ENCODE measurements around the gene INPP4A. TPM values are rescaled to one million over a fixed set of nuclear protein-coding genes. Genes with fewer than 3 reads are reported as not detected.
A peak's percentile ranks its signal among the peaks of the same experiment; 100 is the strongest.

Gene INPP4A
- total RNA-seq, 6 donors from 2014 or later: 23.3 to 93.2 (median 36.5) TPM

- Histone ChIP-seq H3K4me1 (no peaks in the 10 kb centered on the region), H3K4me3 (no peak overlapping the region), H3K9me3 (no peaks in the 10 kb centered on the region), H3K36me3 (peaks cover 0 to 67% (median 48%) of the 10 kb centered on the region in 4 donors), H3K27ac (no peak overlapping the region), H3K27me3 (no peaks in the 10 kb centered on the region)
- DNase-seq (peak in 1 of 2 donors; percentile 48), ATAC-seq (ENCODE audit: low FRiP score in 2 of 2) (no peak)
- no peak for TF ChIP-seq POLR2A (IDR thresholded peaks at IDR 0.05)
- no peak for TF ChIP-seq POLR2AphosphoS5 (IDR thresholded peaks at IDR 0.05)
- no peak for TF ChIP-seq CTCF (IDR thresholded peaks at IDR 0.05)
- no peak for TF ChIP-seq EP300 (IDR thresholded peaks at IDR 0.05)
- WGBS, 2 donors: 86 to 90% methylated on average over 4 to 9 of the region's 10 CpGs
These were observed 136.1 kb downstream of the INPP4A start for GRCh38 chr2:98580656-98581284.

GRCh38 chr2:98582523-98582922 lies 137.9 kb downstream of the INPP4A start:
- no peak for TF ChIP-seq POLR2AphosphoS5 (IDR thresholded peaks at IDR 0.05)
- no peak for TF ChIP-seq POLR2A (IDR thresholded peaks at IDR 0.05)
- no peak for TF ChIP-seq EP300 (IDR thresholded peaks at IDR 0.05)
- TF ChIP-seq CTCF (IDR thresholded peaks at IDR 0.05): no peak
- WGBS, 2 donors: 96% methylated on average over 9 of the region's 9 CpGs
- Histone ChIP-seq H3K9me3 (no peaks in the 10 kb centered on the region), H3K4me1 (no peaks in the 10 kb centered on the region), H3K4me3 (no peak overlapping the region), H3K27me3 (no peaks in the 10 kb centered on the region), H3K27ac (no peak overlapping the region), H3K36me3 (peaks cover 0 to 73% (median 44%) of the 10 kb centered on the region in 4 donors)
- ATAC-seq (ENCODE audit: low FRiP score in 2 of 2) (no peak), DNase-seq (no peak)

GRCh38 chr2:98583276-98583675 lies 138.6 kb downstream of the INPP4A start:
- Histone ChIP-seq H3K4me3 (no peak overlapping the region), H3K27ac (no peak overlapping the region), H3K9me3 (no peaks in the 10 kb centered on the region), H3K36me3 (peaks cover 0 to 66% (median 38%) of the 10 kb centered on the region in 4 donors), H3K27me3 (no peaks in the 10 kb centered on the region), H3K4me1 (no peaks in the 10 kb centered on the region)
- 95 to 96% methylated on average over 7 of the region's 7 CpGs for WGBS, 2 donors
- ATAC-seq (ENCODE audit: low FRiP score in 2 of 2) (no peak), DNase-seq (no peak)
- TF ChIP-seq POLR2AphosphoS5 (IDR thresholded peaks at IDR 0.05) (no peak), CTCF (IDR thresholded peaks at IDR 0.05) (no peak), POLR2A (IDR thresholded peaks at IDR 0.05) (no peak), EP300 (IDR thresholded peaks at IDR 0.05) (no peak)

DNA sequence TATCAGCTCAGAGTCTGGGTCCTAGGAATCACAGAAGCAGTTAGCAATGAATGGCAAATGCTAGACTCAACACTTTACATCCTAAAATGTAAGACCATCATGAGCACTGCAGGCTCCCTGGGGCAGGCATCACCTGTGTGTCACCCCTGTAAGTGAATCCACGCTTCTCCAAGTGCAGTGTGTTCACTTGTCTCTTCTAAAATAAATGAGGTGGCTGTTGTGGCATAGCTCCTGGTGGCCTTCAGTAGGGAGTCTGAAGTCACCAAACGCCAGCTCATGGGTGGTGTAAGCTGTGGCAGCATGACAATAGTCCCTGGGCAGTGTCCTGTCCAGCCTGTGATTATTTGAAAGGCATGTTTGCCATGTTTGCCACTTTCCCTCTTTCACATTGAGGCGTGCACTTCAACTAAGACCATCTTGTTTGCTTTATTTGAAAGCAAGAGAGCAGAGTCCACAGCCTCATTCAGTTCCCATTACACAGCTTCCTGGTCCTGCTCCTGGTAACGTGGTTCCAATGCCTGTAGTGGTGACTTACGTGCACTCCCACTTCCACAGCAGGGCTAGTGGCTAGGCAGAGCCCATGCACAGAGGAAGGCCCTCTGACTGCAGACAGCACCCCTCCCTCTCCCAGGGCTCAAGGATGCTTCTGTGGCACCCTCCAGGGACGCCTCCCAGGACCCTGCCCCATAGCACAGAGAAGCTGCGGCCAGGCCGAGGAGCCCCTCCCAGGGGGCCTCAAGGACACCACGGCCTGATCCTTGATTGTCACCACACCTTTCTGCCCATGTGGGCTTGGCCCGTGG lies 139.4 kb downstream of the INPP4A start:
- WGBS, 2 donors: 83 to 88% methylated on average over 5 to 10 of the region's 10 CpGs
- ATAC-seq (ENCODE audit: low FRiP score in 2 of 2) (no peak), DNase-seq (no peak)
- H3K27me3 ChIP-seq: no peaks in the 10 kb centered on the region
- H3K4me3 ChIP-seq: no peak overlapping the region
- TF ChIP-seq POLR2A (IDR thresholded peaks at IDR 0.05): no peak
- H3K4me1 ChIP-seq: no peaks in the 10 kb centered on the region
- peaks cover 0 to 60% (median 33%) of the 10 kb centered on the region in 4 donors for H3K36me3 ChIP-seq
- H3K9me3 ChIP-seq: no peaks in the 10 kb centered on the region
- no peak overlapping the region for H3K27ac ChIP-seq

DNA sequence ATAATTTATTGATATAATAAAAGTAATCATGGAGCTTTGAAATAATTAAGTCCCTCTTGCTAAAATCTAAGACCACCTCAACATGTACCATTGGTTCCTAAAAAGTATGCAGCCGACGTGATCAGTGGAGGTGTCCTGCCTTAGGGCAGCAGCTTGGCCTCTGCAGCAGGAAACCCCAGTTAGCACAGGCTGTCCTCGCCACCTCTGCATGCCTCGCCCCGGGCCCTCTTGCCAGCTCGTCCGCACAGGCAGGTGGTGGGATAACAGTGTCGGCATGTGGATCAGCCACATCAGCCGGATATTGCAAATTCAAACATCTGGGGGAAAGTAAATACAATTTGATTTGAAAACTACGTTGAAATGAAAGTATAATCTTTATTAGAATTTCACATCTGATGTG lies 140.7 kb downstream of the INPP4A start:
- no peaks in the 10 kb centered on the region for H3K27me3 ChIP-seq
- no peaks in the 10 kb centered on the region for H3K4me1 ChIP-seq
- DNase-seq (no peak), ATAC-seq (ENCODE audit: low FRiP score in 2 of 2) (no peak)
- no peak overlapping the region for H3K27ac ChIP-seq
- TF ChIP-seq POLR2AphosphoS5 (IDR thresholded peaks at IDR 0.05) (no peak), CTCF (IDR thresholded peaks at IDR 0.05) (no peak), POLR2A (IDR thresholded peaks at IDR 0.05) (no peak), EP300 (IDR thresholded peaks at IDR 0.05) (no peak)
- no peak overlapping the region for H3K4me3 ChIP-seq
- no peaks in the 10 kb centered on the region for H3K9me3 ChIP-seq
- H3K36me3 ChIP-seq: peaks cover 0 to 50% (median 24%) of the 10 kb centered on the region in 4 donors
- WGBS, 2 donors: 93% methylated on average over 10 of the region's 10 CpGs

Measured in upper lobe of left lung (tissue), 6 donors.